Stimulated activated CD8-positive, alpha-beta memory T cell treated with anti-CD3 and anti-CD28 coated beads, Interleukin-15, amount 100 ng/mL, for 1 hour (primary cell): ENCODE results near the gene PPM1M.

Experiments
- DNase-seq: peaks from one replicate; pipeline ENCODE4 v3.0.0-alpha.2; 2020; ENCODE audit warnings: low read depth

PPM1M gene

DNA sequence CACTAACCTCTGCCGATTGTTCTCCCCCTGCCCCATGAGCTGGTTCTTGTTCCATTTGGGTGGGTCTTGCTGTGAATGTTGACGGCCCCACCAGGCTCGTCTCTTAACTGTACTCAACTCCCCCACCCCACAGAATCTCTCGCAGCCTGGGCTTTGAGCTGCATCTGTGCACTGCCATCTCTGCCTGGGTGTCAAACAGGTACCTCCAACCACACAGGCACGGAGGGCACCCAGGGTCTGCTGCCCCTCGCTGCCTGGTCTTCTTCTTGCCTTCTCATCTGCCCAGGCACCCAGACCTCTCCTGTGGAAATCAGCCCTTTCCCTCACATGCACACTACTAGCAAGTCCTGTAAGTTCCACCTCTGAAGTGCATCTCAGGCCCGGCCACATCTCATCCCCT lies 30.2 kb upstream of the PPM1M start:
- DNase-seq = no peak

DNA sequence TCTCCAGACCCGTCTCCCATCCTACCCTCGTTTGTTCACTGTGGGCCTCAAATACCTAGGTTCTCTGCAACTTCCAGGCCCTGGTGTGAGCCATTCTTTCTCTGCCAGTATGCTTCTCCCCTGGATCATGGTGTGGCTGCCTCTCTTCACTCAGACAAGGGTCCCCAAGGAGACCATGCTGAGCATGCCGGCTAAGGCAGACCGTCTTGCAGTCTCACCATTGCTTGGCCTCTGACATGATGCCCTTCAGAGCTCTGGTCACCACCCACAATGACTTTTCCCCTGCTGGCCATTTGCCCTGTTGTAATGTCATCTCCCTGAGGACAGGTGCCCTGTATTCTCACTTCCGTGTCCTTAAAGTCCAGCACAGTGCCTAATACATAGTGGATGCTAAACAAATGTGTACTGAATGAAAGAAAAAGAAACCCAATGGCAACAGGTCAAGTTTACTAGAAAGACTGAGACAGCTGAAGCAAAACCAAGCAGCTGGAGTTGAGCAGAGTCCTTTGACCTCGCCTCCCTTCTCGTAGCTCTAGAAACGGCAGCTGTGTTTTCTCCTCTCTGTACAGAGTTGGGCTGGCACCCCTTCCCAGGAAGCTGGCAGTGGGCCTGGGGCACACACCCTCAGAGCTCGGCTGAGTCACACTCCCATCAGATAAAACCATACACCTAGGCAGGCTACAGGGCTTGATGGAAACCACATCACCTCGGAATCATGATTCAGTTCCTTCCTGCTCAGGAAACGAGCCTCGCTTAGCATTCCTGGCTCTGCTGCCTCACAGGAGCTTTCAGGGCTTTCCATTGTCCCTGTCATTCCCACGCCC lies 28.8 kb upstream of the PPM1M start:
- DNase-seq = no peak

- no peak for DNase-seq
These were observed 28.2 kb upstream of the PPM1M start for GRCh38 chr3:52217409-52217805.

GRCh38 chr3:52218026-52218425 lies 27.5 kb upstream of the PPM1M start:
- DNase-seq = no peak

GRCh38 chr3:52218454-52218853 lies 27.1 kb upstream of the PPM1M start:
- no peak for DNase-seq

GRCh38 chr3:52218937-52219650 lies 26.5 kb upstream of the PPM1M start:
- DNase-seq = no peak

DNA sequence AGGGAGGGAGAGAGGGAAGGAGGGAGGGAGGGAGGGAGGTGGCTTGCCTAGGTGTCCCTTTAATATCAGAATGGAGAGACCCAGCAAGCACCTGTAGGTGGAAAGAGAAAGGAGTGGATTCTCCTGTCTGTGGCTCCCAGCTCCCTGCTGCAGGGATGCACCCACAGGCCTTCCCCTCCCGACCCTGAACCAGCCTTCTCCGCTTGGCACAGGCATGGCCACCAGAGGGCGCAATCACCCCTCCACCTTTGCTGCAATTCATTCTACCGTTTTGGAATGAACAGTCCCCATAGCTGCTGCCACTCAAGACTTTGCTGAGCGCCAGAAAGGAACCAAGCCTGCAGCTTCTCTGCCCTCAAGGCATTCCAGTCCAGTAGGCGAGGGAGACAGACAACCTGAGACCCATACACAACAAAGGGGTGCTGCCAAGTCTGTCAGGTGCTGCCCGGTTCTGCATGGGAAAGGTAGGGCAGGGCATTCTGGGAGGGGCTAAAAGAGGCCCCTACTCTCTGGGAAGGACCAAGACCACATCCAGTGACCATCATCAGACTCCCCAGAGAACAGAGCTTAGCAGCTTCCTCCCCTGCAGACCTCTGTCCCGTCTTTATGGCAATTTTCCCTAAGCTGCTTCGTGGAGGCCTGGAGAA lies 25.1 kb upstream of the PPM1M start:
- peak; percentile 88 for DNase-seq

GRCh38 chr3:52221141-52221562 lies 24.4 kb upstream of the PPM1M start:
- DNase-seq = no peak

DNA sequence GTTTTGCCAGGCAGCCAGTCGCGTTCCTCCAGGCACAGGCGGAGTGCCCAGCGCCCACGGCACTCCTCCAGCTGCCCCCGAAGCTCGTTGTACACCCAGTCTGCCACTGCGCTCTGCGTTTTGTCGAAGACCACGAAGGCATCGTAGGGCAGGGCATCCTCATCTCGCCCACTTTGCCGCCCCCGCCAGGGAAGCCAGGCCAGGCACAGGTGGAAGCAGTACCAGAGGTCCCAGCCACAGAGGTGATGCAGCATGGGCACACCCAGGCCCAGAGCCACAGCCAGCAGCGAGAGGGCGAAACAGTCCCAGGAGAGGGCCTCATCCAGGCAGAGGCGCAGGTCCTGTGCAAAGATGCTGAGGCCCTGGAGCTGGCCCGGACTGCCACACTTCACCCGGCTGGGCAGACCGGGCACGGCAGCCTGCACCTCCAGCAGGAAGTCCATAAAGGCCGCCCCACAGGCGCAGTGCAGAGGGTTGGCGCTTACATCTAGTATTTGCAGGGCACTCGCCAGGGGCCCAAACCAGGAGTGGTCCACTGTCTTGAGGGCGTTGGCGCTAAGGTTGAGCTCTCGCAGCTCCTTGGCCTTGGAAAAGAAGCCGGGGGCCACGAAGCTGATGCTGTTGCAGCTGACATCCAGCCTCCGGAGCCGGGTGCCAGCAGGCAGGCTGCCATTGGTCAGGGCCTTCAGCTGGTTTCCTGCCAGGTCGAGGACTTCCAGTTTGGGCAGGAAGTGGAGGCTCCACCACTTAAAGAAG lies 23.8 kb upstream of the PPM1M start:
- DNase-seq = no peak

DNA sequence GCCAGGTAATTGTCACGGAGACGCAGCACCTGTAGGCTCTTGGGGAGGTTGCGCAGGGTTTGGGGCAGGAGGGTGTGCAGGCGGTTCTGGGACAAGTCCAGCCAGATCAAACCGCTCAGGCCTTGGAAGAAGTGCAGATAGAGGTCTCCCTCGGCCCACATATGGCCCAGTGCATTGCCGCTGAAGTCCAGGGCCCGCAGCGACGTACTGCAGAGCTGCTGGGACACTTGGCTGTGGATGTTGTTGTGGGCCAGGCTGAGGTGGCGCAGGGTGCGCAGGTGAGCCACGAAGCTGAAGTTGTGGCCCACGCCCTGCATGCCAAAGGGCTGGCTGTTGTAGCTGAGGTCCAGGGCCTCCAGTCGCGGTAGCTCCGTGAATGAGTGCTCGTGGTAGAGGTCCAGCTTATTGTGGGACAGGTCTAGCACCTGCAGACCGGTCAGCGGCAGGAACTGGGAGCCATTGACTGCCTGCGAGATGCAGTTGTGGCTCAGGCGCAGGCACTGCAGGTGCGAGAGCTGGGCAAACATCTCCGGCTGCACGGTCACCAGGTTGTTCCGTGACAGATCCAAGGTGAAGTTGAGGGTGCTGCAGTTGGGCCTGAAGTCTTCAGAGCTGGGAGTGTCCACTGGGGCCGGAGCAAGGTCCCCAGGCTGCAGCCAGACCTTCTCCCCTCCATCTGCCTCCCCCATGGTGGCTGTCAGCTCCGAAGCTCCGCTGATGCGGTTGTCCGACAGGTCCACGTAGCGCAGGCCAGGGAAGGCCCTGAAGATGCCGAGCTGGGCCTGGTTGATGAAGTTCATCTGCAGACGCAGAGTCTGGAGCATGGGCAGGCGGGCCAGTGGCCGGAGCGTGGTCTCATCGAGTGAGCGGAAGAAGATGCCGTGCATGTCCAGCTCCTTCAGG lies 23.0 kb upstream of the PPM1M start:
- DNase-seq = no peak

- no peak for DNase-seq
These were observed 21.8 kb upstream of the PPM1M start for GRCh38 chr3:52223449-52224408.

GRCh38 chr3:52225452-52226228 lies 19.9 kb upstream of the PPM1M start, which contains the start of gene TLR9:
Gene TLR9 (minus strand): TSS chr3:52225645. CDS start chr3:52225529, 116 bp downstream.
- no peak for DNase-seq

DNA sequence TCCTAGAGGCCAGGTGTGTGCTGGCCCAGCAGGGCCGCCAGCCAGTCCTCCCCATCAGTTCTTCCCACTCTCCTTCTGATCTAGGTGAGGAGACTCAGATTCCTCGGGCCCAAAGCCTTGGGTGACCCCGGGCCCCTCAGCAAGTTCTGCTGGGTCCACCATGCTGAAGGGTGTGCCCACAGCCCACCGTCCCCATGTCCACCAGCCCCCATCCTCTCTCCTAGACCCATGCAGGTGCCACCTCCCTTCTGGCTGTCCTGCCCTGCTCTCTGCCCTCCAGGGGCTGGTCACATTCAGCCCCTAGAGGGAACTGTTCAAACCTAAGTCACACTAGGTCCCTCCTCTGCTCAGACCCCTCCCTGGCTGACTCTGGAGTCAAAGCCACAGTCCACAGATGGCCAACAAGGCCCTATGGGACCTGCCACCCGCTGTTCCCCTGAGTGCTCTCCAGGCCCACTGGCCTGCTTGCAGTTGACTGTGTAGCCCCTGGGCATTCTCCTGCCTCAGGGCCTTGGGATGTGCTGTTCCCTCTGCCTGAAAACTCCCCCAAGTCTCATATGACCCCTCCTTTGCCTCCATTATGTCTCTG lies 19.2 kb upstream of the PPM1M start:
- DNase-seq = no peak

GRCh38 chr3:52227117-52227516 lies 18.4 kb upstream of the PPM1M start:
- DNase-seq = no peak

GRCh38 chr3:52227766-52228165 lies 17.8 kb upstream of the PPM1M start:
- no peak for DNase-seq

DNA sequence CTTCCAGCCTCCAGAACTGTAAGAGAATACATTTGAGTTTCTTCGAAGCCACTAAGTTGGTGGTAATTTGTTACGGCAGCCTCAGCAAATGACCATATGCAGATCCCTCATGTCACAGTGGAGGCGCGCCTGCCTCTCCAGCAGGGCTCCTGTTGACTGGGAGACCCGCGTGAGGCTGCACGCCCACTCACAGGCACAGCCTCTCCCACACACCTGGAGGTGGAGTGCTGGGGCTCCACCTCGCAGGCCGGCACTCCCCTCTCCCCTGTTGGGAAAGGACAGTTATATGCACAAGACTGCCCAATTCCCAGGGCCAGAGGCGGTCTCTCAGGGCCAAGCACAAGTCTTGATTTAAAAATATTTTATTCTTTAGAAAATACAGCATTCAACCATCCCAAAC lies 17.3 kb upstream of the PPM1M start:
- no peak for DNase-seq

GRCh38 chr3:52228751-52229291 lies 16.7 kb upstream of the PPM1M start:
- no peak for DNase-seq

GRCh38 chr3:52229656-52230055 lies 15.9 kb upstream of the PPM1M start:
- no peak for DNase-seq
